ENCODE measurements around the gene FHL2. TPM values are rescaled to one million over a fixed set of nuclear protein-coding genes. Genes with fewer than 3 reads are reported as not detected.

Gene FHL2
- total RNA-seq, 1 experiment from 2014 or later: 45.4 TPM

GRCh38 chr2:105417857-105418436, 19.1 kb upstream of the FHL2 start:
- no peak overlapping the region for H3K4me3 ChIP-seq (ENCODE audit: low read depth, low read length)
- ChIA-PET POLR2A (no interaction called here), CTCF (no interaction called here)
- H3K27ac Mint-ChIP-seq (ENCODE audit: unreplicated experiment): no peak overlapping the region
- H3K4me1 Mint-ChIP-seq (ENCODE audit: low read depth, unreplicated experiment): no peaks in the 10 kb centered on the region
- no peak for TF ChIP-seq CTCF (IDR thresholded peaks at IDR 0.05; ENCODE audit: insufficient read depth in 1 of 2, low read depth in 1 of 2, low read length in 1 of 2, severe bottlenecking in 1 of 2, unreplicated experiment in 1 of 2)
- no peak overlapping the region for H3K4me3 Mint-ChIP-seq (ENCODE audit: unreplicated experiment)
- DNase-seq: no peak
- no peaks in the 10 kb centered on the region for H3K27me3 ChIP-seq (replicated peaks; ENCODE audit: control insufficient read depth, insufficient read depth, low read length)
- H3K27me3 Mint-ChIP-seq (ENCODE audit: insufficient read depth, unreplicated experiment): no peaks in the 10 kb centered on the region
- H3K36me3 Mint-ChIP-seq (ENCODE audit: insufficient read depth, unreplicated experiment): no peaks in the 10 kb centered on the region
- intact Hi-C loops (cut with micrococcal nuclease; ENCODE audit: unreplicated experiment): no loop called here
- BruUV-seq (replicated peaks): no TSS peak
- no peaks in the 10 kb centered on the region for H3K4me1 ChIP-seq
- H3K9me3 ChIP-seq: no peaks in the 10 kb centered on the region
- no peaks in the 10 kb centered on the region for H3K36me3 ChIP-seq (ENCODE audit: control insufficient read depth, insufficient read depth, low read length)
- H3K9me3 Mint-ChIP-seq (ENCODE audit: unreplicated experiment): peaks cover 16% of the 10 kb centered on the region

GRCh38 chr2:105416156-105416555, 17.3 kb upstream of the FHL2 start:
- Mint-ChIP-seq H3K4me1 (ENCODE audit: low read depth, unreplicated experiment) (peaks cover 12% of the 10 kb centered on the region), H3K27ac (ENCODE audit: unreplicated experiment) (no peak overlapping the region), H3K36me3 (ENCODE audit: insufficient read depth, unreplicated experiment) (no peaks in the 10 kb centered on the region), H3K4me3 (ENCODE audit: unreplicated experiment) (no peak overlapping the region), H3K9me3 (ENCODE audit: unreplicated experiment) (peaks cover 27% of the 10 kb centered on the region), H3K27me3 (ENCODE audit: insufficient read depth, unreplicated experiment) (peaks cover 6% of the 10 kb centered on the region)
- no peak for DNase-seq
- CTCF ChIA-PET: no interaction called here
- Histone ChIP-seq H3K27me3 (replicated peaks; ENCODE audit: control insufficient read depth, insufficient read depth, low read length) (no peaks in the 10 kb centered on the region), H3K9me3 (no peaks in the 10 kb centered on the region), H3K4me3 (ENCODE audit: low read depth, low read length) (no peak overlapping the region), H3K36me3 (ENCODE audit: control insufficient read depth, insufficient read depth, low read length) (no peaks in the 10 kb centered on the region), H3K4me1 (peaks cover 6% of the 10 kb centered on the region; the same call in 1 of the 2 replicates)
- POLR2A ChIA-PET: no interaction called here
- TF ChIP-seq CTCF (IDR thresholded peaks at IDR 0.05; ENCODE audit: insufficient read depth in 1 of 2, low read depth in 1 of 2, low read length in 1 of 2, severe bottlenecking in 1 of 2, unreplicated experiment in 1 of 2): no peak
- intact Hi-C loops (cut with micrococcal nuclease; ENCODE audit: unreplicated experiment): no loop called here
- no TSS peak for BruUV-seq (replicated peaks)

- no peak overlapping the region for H3K27ac Mint-ChIP-seq (ENCODE audit: unreplicated experiment)
- peaks cover 12% of the 10 kb centered on the region for H3K4me1 Mint-ChIP-seq (ENCODE audit: low read depth, unreplicated experiment)
- intact Hi-C loops (cut with micrococcal nuclease; ENCODE audit: unreplicated experiment): no loop called here
- no peaks in the 10 kb centered on the region for H3K36me3 Mint-ChIP-seq (ENCODE audit: insufficient read depth, unreplicated experiment)
- H3K36me3 ChIP-seq (ENCODE audit: control insufficient read depth, insufficient read depth, low read length): no peaks in the 10 kb centered on the region
- TF ChIP-seq CTCF (IDR thresholded peaks at IDR 0.05; ENCODE audit: insufficient read depth in 1 of 2, low read depth in 1 of 2, low read length in 1 of 2, severe bottlenecking in 1 of 2, unreplicated experiment in 1 of 2): no peak
- CTCF ChIA-PET: no interaction called here
- peaks cover 6% of the 10 kb centered on the region for H3K27me3 Mint-ChIP-seq (ENCODE audit: insufficient read depth, unreplicated experiment)
- no peak overlapping the region for H3K4me3 Mint-ChIP-seq (ENCODE audit: unreplicated experiment)
- POLR2A ChIA-PET: no interaction called here
- H3K9me3 Mint-ChIP-seq (ENCODE audit: unreplicated experiment): peaks cover 21% of the 10 kb centered on the region
- no peaks in the 10 kb centered on the region for H3K27me3 ChIP-seq (replicated peaks; ENCODE audit: control insufficient read depth, insufficient read depth, low read length)
- no TSS peak for BruUV-seq (replicated peaks)
- H3K4me1 ChIP-seq: peaks cover 6% of the 10 kb centered on the region; the same call in 1 of the 2 replicates
- no peaks in the 10 kb centered on the region for H3K9me3 ChIP-seq
- no peak overlapping the region for H3K4me3 ChIP-seq (ENCODE audit: low read depth, low read length)
- DNase-seq: no peak
These were observed 16.2 kb upstream of the FHL2 start for GRCh38 chr2:105415007-105415406.

All from Caco-2 (cell line).